GM18858 (cell line): ENCODE data around the gene SLC27A5.
A peak's percentile ranks its signal among the peaks of the same experiment; 100 is the strongest.
"Not testable (repeated sequence)": the region's sequence is repeated elsewhere in the genome, so short reads cannot be mapped to it uniquely, and the experiment has no call there.

ENCODE experiments used
- ATAC-seq: cut with Tn5 transposase; IDR thresholded peaks from one replicate; pipeline ENCODE4 v1.9.1; 2021; ENCODE audit not compliant: unreplicated experiment

The SLC27A5 gene

GRCh38 chr19:58529405-58529804, 17.6 kb upstream of the SLC27A5 start:
- no peak for ATAC-seq

GRCh38 chr19:58522709-58523108, 10.9 kb upstream of the SLC27A5 start:
- no peak for ATAC-seq

- ATAC-seq = no peak
These were observed 9.9 kb upstream of the SLC27A5 start for GRCh38 chr19:58521651-58522050.

- ATAC-seq = no peak
These were observed 8.4 kb upstream of the SLC27A5 start for GRCh38 chr19:58520257-58520599.

- ATAC-seq = peak; percentile 77
These were observed 7.8 kb upstream of the SLC27A5 start, which contains the start of gene ZBTB45 for GRCh38 chr19:58519355-58520256. Gene ZBTB45 (minus strand): TSS chr19:58519810. CDS start chr19:58517673, 2,137 bp downstream.

GRCh38 chr19:58519087-58519354, 7.2 kb upstream of the SLC27A5 start:
- no peak for ATAC-seq

GRCh38 chr19:58518256-58519086, 6.7 kb upstream of the SLC27A5 start:
- no peak for ATAC-seq

GRCh38 chr19:58516964-58517833, 5.4 kb upstream of the SLC27A5 start:
- no peak for ATAC-seq

GRCh38 chr19:58516246-58516836, 4.5 kb upstream of the SLC27A5 start:
- no peak for ATAC-seq

- no peak for ATAC-seq
These were observed 3.5 kb upstream of the SLC27A5 start for GRCh38 chr19:58515259-58515658.

- ATAC-seq = no peak
These were observed 2.8 kb upstream of the SLC27A5 start for GRCh38 chr19:58514564-58515022.

- peak; percentile 61 for ATAC-seq
These were observed 2.1 kb upstream of the SLC27A5 start for GRCh38 chr19:58513694-58514563.

GRCh38 chr19:58513213-58513693, 1.5 kb upstream of the SLC27A5 start:
- no peak for ATAC-seq

GRCh38 chr19:58510084-58510862, 1.5 kb downstream of the SLC27A5 start:
- no peak for ATAC-seq

GRCh38 chr19:58509731-58510083, 2.1 kb downstream of the SLC27A5 start:
- no peak for ATAC-seq

GRCh38 chr19:58507602-58508223, 4.1 kb downstream of the SLC27A5 start:
- not testable (repeated sequence) for ATAC-seq

- ATAC-seq = no peak
These were observed 11.6 kb downstream of the SLC27A5 start for GRCh38 chr19:58500242-58500641.
